GM12878 (cell line): Measurements from ENCODE around the gene ZCCHC18. TPM values are rescaled to one million over a fixed set of nuclear protein-coding genes. Genes with fewer than 3 reads are reported as not detected.
A peak's percentile ranks its signal among the peaks of the same experiment; 100 is the strongest.

Source experiments
- ATAC-seq: fragments of 200-7000 bp; cut with Tn5 transposase; 3 replicates; pipeline ENCODE4 v1.9.1; 2020; ENCODE audit warnings: mild to moderate bottlenecking, moderate library complexity
- BruUV-seq: library from RNA; stranded (reverse); fragments of 400-500 nt; replicated peaks from 2 replicates; lab custom pipeline; 2021; lab: Mats Ljungman, UMichigan
- CTCF ChIA-PET: fragments of 300-600 bp; sonication (Branson Sonifier 250); formaldehyde crosslinking; extraction: SDS; loops from one replicate; lab custom pipeline; 2021; ENCODE audit warnings: inconsistent platforms; lab: Yijun Ruan, JAX
- POLR2A ChIA-PET: fragments of 350-600 bp; formaldehyde crosslinking; extraction: SDS; loops from one replicate; lab custom pipeline; 2021; ENCODE audit warnings: inconsistent platforms; lab: Charles Lee
- RAD21 ChIA-PET: fragments of 300-600 bp; sonication (Branson Sonifier 250); formaldehyde crosslinking; loops from one replicate; lab custom pipeline; 2023; ENCODE audit warnings: antibody characterized with exemption; ENCODE audit not compliant: unreplicated experiment; lab: Charles Lee
- SMC1A ChIA-PET: fragments of 300-600 bp; sonication (Branson Sonifier 250); formaldehyde crosslinking; loops from one replicate; lab custom pipeline; 2023; ENCODE audit not compliant: unreplicated experiment, uncharacterized antibody; lab: Charles Lee
- DNase-seq: peaks from one replicate; pipeline ENCODE4 v3.0.0-alpha.2; 2011; ENCODE audit warnings: low read depth, low spot score
- FAIRE-seq: peaks from 3 replicates; lab custom pipeline; 2011; peaks lifted over from hg19 to GRCh38; lab: Jason Lieb, UNC
- H2AFZ ChIP-seq: 2 replicates; pipeline ENCODE4 v1.6.0; 2011; ENCODE audit warnings: low read depth, low read length, control low read depth; ENCODE audit not compliant: control insufficient read depth
- H3K27ac ChIP-seq: 2 replicates; pipeline ENCODE4 v1.5.1; 2011; ENCODE audit warnings: control low read depth; ENCODE audit not compliant: control insufficient read depth, insufficient read depth
- H3K27me3 ChIP-seq, 2 experiments: replicated peaks in 1 of 2; 2 replicates each; pipeline versions ENCODE4 v1.6.0 to v1.6.1; 2011; ENCODE audit warnings: low read length in 1 of 2; ENCODE audit not compliant: control insufficient read depth in 2 of 2, insufficient read depth in 2 of 2
- H3K36me3 ChIP-seq, 2 experiments: 2 replicates each; pipeline ENCODE4 v1.5.1; 2011; ENCODE audit warnings: low read length in 1 of 2; ENCODE audit not compliant: control insufficient read depth in 2 of 2, insufficient read depth in 2 of 2
- H3K4me1 ChIP-seq: 2 replicates; pipeline ENCODE4 v1.6.1; 2011; ENCODE audit warnings: mild to moderate bottlenecking, low read length, moderate library complexity, mixed read lengths; ENCODE audit not compliant: control insufficient read depth, insufficient read depth
- H3K4me2 ChIP-seq: 2 replicates; pipeline ENCODE4 v1.6.0; 2011; ENCODE audit warnings: control low read depth; ENCODE audit not compliant: control insufficient read depth, insufficient read depth
- H3K4me3 ChIP-seq: fragments of 200-600 bp; sonication (generic); 2 replicates; pipeline ENCODE4 v1.5.1; 2016
- H3K79me2 ChIP-seq: 2 replicates; pipeline ENCODE4 v1.6.0; 2011; ENCODE audit warnings: low read length; ENCODE audit not compliant: control insufficient read depth, insufficient read depth
- H3K9ac ChIP-seq: 2 replicates; pipeline ENCODE4 v1.8.0; 2011; ENCODE audit warnings: low read length, control low read depth, mixed read lengths; ENCODE audit not compliant: control insufficient read depth, insufficient read depth
- H3K9me3 ChIP-seq: replicated peaks from 3 replicates; pipeline ENCODE4 v1.5.1; 2011; ENCODE audit warnings: mild to moderate bottlenecking, low read length; ENCODE audit not compliant: control insufficient read depth, insufficient read depth
- H4K20me1 ChIP-seq: 2 replicates; pipeline ENCODE4 v1.6.0; 2011; ENCODE audit not compliant: control insufficient read depth, insufficient read depth
- BACH1 ChIP-seq: fragments of 450-650 bp; IDR thresholded peaks from 2 replicates; pipeline ENCODE4 v1.6.1; 2017; ENCODE audit warnings: mild to moderate bottlenecking, borderline replicate concordance
- CHD1 ChIP-seq: IDR thresholded peaks from 2 replicates; pipeline ENCODE4 v1.6.1; 2012; ENCODE audit warnings: low read depth, low read length, improper control_type of control experiment
- CREM ChIP-seq: IDR thresholded peaks from 2 replicates; pipeline ENCODE4 v1.6.1; 2014; ENCODE audit warnings: antibody characterized with exemption, low read depth
- GATAD2B ChIP-seq: fragments of 450-650 bp; conservative IDR thresholded peaks from 2 replicates; pipeline ENCODE4 v1.6.1; 2017; ENCODE audit warnings: low read depth, mild to moderate bottlenecking, moderate library complexity
- HDGF ChIP-seq: fragments of 450-650 bp; IDR thresholded peaks from 2 replicates; pipeline ENCODE4 v1.6.1; 2016; ENCODE audit warnings: antibody characterized with exemption
- NBN ChIP-seq: fragments of 450-650 bp; IDR thresholded peaks from 2 replicates; pipeline ENCODE4 v1.6.1; 2016
- NFIC ChIP-seq: IDR thresholded peaks from 2 replicates; pipeline ENCODE4 v1.6.1; 2012; ENCODE audit warnings: low read depth, mild to moderate bottlenecking, inconsistent platforms, low read length, moderate library complexity
- PAX5 ChIP-seq: IDR thresholded peaks from 2 replicates; pipeline ENCODE4 v1.6.1; 2011; ENCODE audit warnings: low read depth, low read length, borderline replicate concordance
- PRDM15 ChIP-seq: fragments of 450-650 bp; formaldehyde crosslinking; IDR thresholded peaks from 2 replicates; pipeline ENCODE4 v1.4.0; 2020; ENCODE audit warnings: mild to moderate bottlenecking, moderate library complexity
- TBL1XR1 ChIP-seq: IDR thresholded peaks from 2 replicates; pipeline ENCODE4 v1.6.1; 2012; ENCODE audit warnings: low read depth, low read length, improper control_type of control experiment
- ZNF274 ChIP-seq: IDR thresholded peaks from one replicate; pipeline ENCODE4 v1.8.0; 2011; ENCODE audit not compliant: insufficient read length, insufficient read depth
- WGBS: methylation state at CpG from one replicate; pipeline ENCODE4 v1.1.6; 2016; ENCODE audit warnings: low lambda C conversion rate; ENCODE audit not compliant: insufficient replicate concordance, insufficient coverage; ENCODE audit errors: missing lambda C conversion rate; 5-methylcytosine and 5-hydroxymethylcytosine counted together
- in situ Hi-C: fragments of 300-500 bp; cut with MboI; formaldehyde crosslinking; loops from 9 replicates; pipeline ENCODE4 v1.14.3; 2018; ENCODE audit warnings: mixed read lengths
- intact Hi-C: fragments of 100-400 bp; cut with micrococcal nuclease; formaldehyde crosslinking; loops from one replicate; pipeline ENCODE4 v1.14.2; 2022; ENCODE audit not compliant: unreplicated experiment
- polyA plus RNA-seq, 11 experiments: library from polyadenylated mRNA; depleted of rRNA in 4 of 11; unstranded in 6 of 11; stranded (reverse) in 5 of 11; fragments of >200 nt; fragmentation: Nextera tagmentation in 4 of 11; fragmentation: Illumina TruSeq in 1 of 11; extraction: Ambion mirVana in 4 of 11; extraction: Trizol in 1 of 11; gene quantifications; 1 replicate in 1 of 11; 2 replicates in 10 of 11; pipeline versions ENCODE4 v1.2.1 to v1.2.3, GENCODE V29; 2011 to 2016; ENCODE audit warnings: inconsistent platforms in 2 of 11, missing spikeins in 2 of 11, low read depth in 1 of 11
- total RNA-seq, 4 experiments: library from RNA; depleted of rRNA in 3 of 4; stranded (reverse); fragments of >200 nt in 3 of 4; fragmentation: Illumina TruSeq in 1 of 4; extraction: Trizol in 1 of 4; gene quantifications; 2 replicates each; pipeline versions ENCODE4 v1.2.1 to v1.2.3, GENCODE V29; 2013 to 2021
- TF ChIP-seq, protein P1 (sequence below): fragments of 450-650 bp; IDR thresholded peaks from 2 replicates; pipeline ENCODE4 v1.6.1; 2016; ENCODE audit warnings: mild to moderate bottlenecking
- TF ChIP-seq, protein P2 (sequence below): fragments of 450-650 bp; IDR thresholded peaks from 2 replicates; pipeline ENCODE4 v1.6.1; 2017; ENCODE audit warnings: mild to moderate bottlenecking

ZCCHC18 gene
- total and polyA plus RNA-seq, 10 of the 15 experiments (the other 5 are each of a cell fraction or from before 2014, with no cell fraction given), result 1.0 to 4.2 (median 2.3) TPM

DNA sequence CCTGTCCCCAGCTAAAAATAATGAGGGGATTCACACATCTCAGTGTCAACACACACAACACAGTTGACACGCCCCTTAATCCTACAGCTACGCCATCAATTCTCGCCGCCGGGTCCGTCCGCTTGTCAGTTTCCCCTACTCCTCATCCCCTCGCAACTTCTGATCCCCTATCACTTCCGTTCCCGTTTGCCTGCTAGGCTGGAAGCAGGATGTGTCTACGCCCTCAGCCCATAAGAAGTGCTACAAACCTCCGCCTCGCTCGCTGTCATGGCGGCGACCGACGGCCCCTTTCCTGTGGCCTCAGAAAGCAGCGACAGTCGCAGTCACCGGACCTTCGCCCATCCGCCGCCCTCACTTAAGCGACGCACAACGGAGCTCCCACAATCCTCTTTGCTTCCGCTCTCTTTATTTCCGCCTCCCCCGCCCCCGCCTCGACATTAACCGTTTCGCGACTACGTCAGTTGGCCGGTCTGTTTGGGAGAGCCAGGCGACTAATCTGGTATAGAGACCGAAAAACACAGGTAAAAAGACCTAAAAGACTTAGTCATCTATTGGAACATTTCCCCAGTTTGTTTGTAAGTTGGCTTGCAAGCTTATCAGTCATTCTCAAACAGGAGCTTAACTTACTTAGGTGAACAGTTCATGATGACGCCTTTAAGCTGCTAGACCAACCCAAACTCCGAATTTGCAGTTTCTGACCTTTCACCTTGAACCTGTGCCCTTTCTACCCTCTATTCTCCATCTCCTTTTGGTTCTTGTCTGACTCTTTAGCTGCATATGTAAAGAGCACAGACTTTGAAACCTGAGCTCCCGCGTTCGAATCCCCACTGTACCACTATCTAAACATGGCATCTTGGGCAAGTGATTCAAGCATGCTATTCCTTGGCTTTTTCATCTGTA is 44.6 kb downstream of the ZCCHC18 start, which contains the start of gene SLC25A53:
Gene SLC25A53, minus strand, starts transcription at position 380 of the 900 bp plus-strand sequence. CDS start 51,752 bp downstream, outside the sequence.
- Histone ChIP-seq H3K9ac (peak within 1 kb of the TSS; percentile 78), H3K79me2 (peaks cover 11% of the 10 kb centered on the region), H3K4me1 (no peaks in the 10 kb centered on the region), H4K20me1 (no peaks in the 10 kb centered on the region), H3K4me2 (peak within 1 kb of the TSS; percentile 47), H3K9me3 (no peaks in the 10 kb centered on the region), H3K4me3 (peak within 1 kb of the TSS; percentile 60), H2AFZ (peak within 1 kb of the TSS; percentile 64), H3K27ac (peak within 1 kb of the TSS; percentile 77), H3K36me3 (no peaks in the 10 kb centered on the region), H3K27me3 (no peaks in the 10 kb centered on the region)
- TSS peak; percentile 93 for BruUV-seq
- ATAC-seq (peak; percentile 95), FAIRE-seq (peak; percentile 70), DNase-seq (peak; percentile 69)
- 35% methylated on average over 42 of the region's 44 CpGs for WGBS
- RAD21 ChIA-PET, result interaction anchor here (1.2 to 1.3 kb wide), 2 partner anchors 9 to 44 kb away, joined by 4 to 8 read pairs; partner anchors contain the start of gene ZCCHC18
- in situ Hi-C loops, result loop anchor here (10.0 kb wide), 1 partner anchor 472 kb away; the partner anchor contains the start of gene MORF4L2
- SMC1A ChIA-PET, result interaction anchor here (0.9 to 2.4 kb wide), 3 partner anchors 10 to 45 kb away, joined by 3 to 20 read pairs (median 6); partner anchors contain the start of genes FAM199X and ZCCHC18
- CTCF ChIA-PET, result interaction anchor here (0.7 to 1.7 kb wide), 7 partner anchors 9 to 312 kb away, joined by 3 to 16 read pairs (median 4); partner anchors contain the start of genes FAM199X and ZCCHC18
- POLR2A ChIA-PET, result interaction anchor here (1.7 kb wide), 1 partner anchor 9 kb away, joined by 16 read pairs; the partner anchor contains the start of gene FAM199X
- intact Hi-C loops, result loop anchor here (1.0 kb wide), 1 partner anchor 9 kb away; the partner anchor contains the start of gene FAM199X
- peak; percentile 59; the same call in 1 of the 2 replicates for TF ChIP-seq GATAD2B
- no peak; the same call in 1 of the 2 replicates for TF ChIP-seq NFIC
- TF ChIP-seq, protein P1, sequence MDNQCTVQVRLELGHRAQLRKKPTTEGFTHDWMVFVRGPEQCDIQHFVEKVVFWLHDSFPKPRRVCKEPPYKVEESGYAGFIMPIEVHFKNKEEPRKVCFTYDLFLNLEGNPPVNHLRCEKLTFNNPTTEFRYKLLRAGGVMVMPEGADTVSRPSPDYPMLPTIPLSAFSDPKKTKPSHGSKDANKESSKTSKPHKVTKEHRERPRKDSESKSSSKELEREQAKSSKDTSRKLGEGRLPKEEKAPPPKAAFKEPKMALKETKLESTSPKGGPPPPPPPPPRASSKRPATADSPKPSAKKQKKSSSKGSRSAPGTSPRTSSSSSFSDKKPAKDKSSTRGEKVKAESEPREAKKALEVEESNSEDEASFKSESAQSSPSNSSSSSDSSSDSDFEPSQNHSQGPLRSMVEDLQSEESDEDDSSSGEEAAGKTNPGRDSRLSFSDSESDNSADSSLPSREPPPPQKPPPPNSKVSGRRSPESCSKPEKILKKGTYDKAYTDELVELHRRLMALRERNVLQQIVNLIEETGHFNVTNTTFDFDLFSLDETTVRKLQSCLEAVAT, result 0 out of 2 replicates have a peak, but pooled peaks have one; percentile 47
- no peak for TF ChIP-seq TBL1XR1
- TF ChIP-seq HDGF, result peak; percentile 50; the same call in 1 of the 2 replicates
- no peak for TF ChIP-seq ZNF274
- TF ChIP-seq CHD1, result no peak
- no peak for TF ChIP-seq PRDM15
- peak; percentile 98 for TF ChIP-seq NBN
- TF ChIP-seq, protein P2, sequence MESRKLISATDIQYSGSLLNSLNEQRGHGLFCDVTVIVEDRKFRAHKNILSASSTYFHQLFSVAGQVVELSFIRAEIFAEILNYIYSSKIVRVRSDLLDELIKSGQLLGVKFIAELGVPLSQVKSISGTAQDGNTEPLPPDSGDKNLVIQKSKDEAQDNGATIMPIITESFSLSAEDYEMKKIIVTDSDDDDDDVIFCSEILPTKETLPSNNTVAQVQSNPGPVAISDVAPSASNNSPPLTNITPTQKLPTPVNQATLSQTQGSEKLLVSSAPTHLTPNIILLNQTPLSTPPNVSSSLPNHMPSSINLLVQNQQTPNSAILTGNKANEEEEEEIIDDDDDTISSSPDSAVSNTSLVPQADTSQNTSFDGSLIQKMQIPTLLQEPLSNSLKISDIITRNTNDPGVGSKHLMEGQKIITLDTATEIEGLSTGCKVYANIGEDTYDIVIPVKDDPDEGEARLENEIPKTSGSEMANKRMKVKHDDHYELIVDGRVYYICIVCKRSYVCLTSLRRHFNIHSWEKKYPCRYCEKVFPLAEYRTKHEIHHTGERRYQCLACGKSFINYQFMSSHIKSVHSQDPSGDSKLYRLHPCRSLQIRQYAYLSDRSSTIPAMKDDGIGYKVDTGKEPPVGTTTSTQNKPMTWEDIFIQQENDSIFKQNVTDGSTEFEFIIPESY, result no peak
- TF ChIP-seq BACH1, result no peak
- peak; percentile 98 for TF ChIP-seq CREM
- no peak for TF ChIP-seq PAX5
